SK-N-SH treated with all-trans-retinoic acid at 6 μM for 48 hours (cell line): ENCODE results near the gene KIF26A.
A peak's percentile ranks its signal among the peaks of the same experiment; 100 is the strongest.

Experiments used
- ATAC-seq: fragments of 200-7000 bp; cut with Tn5 transposase; 3 replicates; pipeline ENCODE4 v1.9.1; 2020; ENCODE audit warnings: mild to moderate bottlenecking, moderate library complexity
- ARNTL ChIP-seq: fragments of 450-650 bp; formaldehyde crosslinking; IDR thresholded peaks from 2 replicates; pipeline ENCODE4 v1.5.0; 2020; ENCODE audit warnings: low read depth, mild to moderate bottlenecking, moderate library complexity, borderline replicate concordance
- BACH2 ChIP-seq: fragments of 250-450 bp; sonication (Bioruptor Pico); IDR thresholded peaks from 2 replicates; pipeline ENCODE4 v1.9.0; 2021; ENCODE audit warnings: mild to moderate bottlenecking, borderline replicate concordance
- CREB5 ChIP-seq: fragments of 250-450 bp; sonication (Bioruptor Pico); IDR thresholded peaks from 2 replicates; pipeline ENCODE4 v1.5.1; 2020; ENCODE audit warnings: low read depth, mild to moderate bottlenecking, moderate library complexity
- CSDC2 ChIP-seq: fragments of 250-450 bp; sonication (Bioruptor Pico); IDR thresholded peaks from 2 replicates; pipeline ENCODE4 v1.5.0; 2020; ENCODE audit warnings: mild to moderate bottlenecking, moderate library complexity
- CSRNP3 ChIP-seq: fragments of 250-450 bp; sonication (Bioruptor Pico); IDR thresholded peaks from 2 replicates; pipeline ENCODE4 v1.5.1; 2021; ENCODE audit warnings: mild to moderate bottlenecking, moderate library complexity
- ESRRG ChIP-seq: fragments of 250-450 bp; sonication (Bioruptor Pico); IDR thresholded peaks from 2 replicates; pipeline ENCODE4 v1.6.1; 2021; ENCODE audit warnings: mild to moderate bottlenecking
- GLIS3 ChIP-seq: fragments of 250-450 bp; sonication (Bioruptor Pico); IDR thresholded peaks from 2 replicates; pipeline ENCODE4 v1.5.0; 2020; ENCODE audit warnings: mild to moderate bottlenecking, moderate library complexity
- ISL1 ChIP-seq: fragments of 250-450 bp; sonication (Bioruptor Pico); IDR thresholded peaks from 2 replicates; pipeline ENCODE4 v2.1.2; 2022; ENCODE audit warnings: mild to moderate bottlenecking, moderate library complexity
- OSR1 ChIP-seq: fragments of 250-450 bp; sonication (Bioruptor Pico); IDR thresholded peaks from 2 replicates; pipeline ENCODE4 v1.8.0; 2022; ENCODE audit warnings: moderate library complexity, mild to moderate bottlenecking, inconsistent platforms
- PATZ1 ChIP-seq: fragments of 250-450 bp; sonication (Bioruptor Pico); IDR thresholded peaks from 2 replicates; pipeline ENCODE4 v1.8.0; 2020; ENCODE audit warnings: mild to moderate bottlenecking, moderate library complexity, borderline replicate concordance
- POU6F1 ChIP-seq: fragments of 250-450 bp; sonication (Bioruptor Pico); IDR thresholded peaks from 2 replicates; pipeline ENCODE4 v1.8.0; 2021; ENCODE audit warnings: low read depth, mild to moderate bottlenecking, moderate library complexity, borderline replicate concordance
- RARB ChIP-seq: fragments of 250-450 bp; sonication (Bioruptor Pico); IDR thresholded peaks from 2 replicates; pipeline ENCODE4 v1.8.0; 2021; ENCODE audit warnings: mild to moderate bottlenecking, moderate library complexity
- SNAI2 ChIP-seq: fragments of 250-450 bp; sonication (Bioruptor Pico); IDR thresholded peaks from 2 replicates; pipeline ENCODE4 v1.5.0; 2020; ENCODE audit warnings: mild to moderate bottlenecking, moderate library complexity
- TOX ChIP-seq: fragments of 250-450 bp; sonication (Bioruptor Pico); IDR thresholded peaks from 2 replicates; pipeline ENCODE4 v1.8.0; 2021; ENCODE audit warnings: mild to moderate bottlenecking, moderate library complexity, borderline replicate concordance
- TSHZ2 ChIP-seq: fragments of 250-450 bp; sonication (Bioruptor Pico); IDR thresholded peaks from 2 replicates; pipeline ENCODE4 v1.5.0; 2020; ENCODE audit warnings: mild to moderate bottlenecking, moderate library complexity
- ZC3H10 ChIP-seq: fragments of 250-450 bp; sonication (Bioruptor Pico); IDR thresholded peaks from 2 replicates; pipeline ENCODE4 v1.5.1; 2021; ENCODE audit warnings: mild to moderate bottlenecking, moderate library complexity
- ZFP3 ChIP-seq: fragments of 250-450 bp; sonication (Bioruptor Pico); IDR thresholded peaks from 2 replicates; pipeline ENCODE4 v1.5.0; 2020; ENCODE audit warnings: mild to moderate bottlenecking, moderate library complexity
- ZFP30 ChIP-seq: fragments of 450-650 bp; formaldehyde crosslinking; IDR thresholded peaks from 2 replicates; pipeline ENCODE4 v1.5.0; 2022; ENCODE audit warnings: mild to moderate bottlenecking, moderate library complexity
- ZNF565 ChIP-seq: fragments of 450-650 bp; formaldehyde crosslinking; conservative IDR thresholded peaks from 2 replicates; pipeline ENCODE4 v1.5.0; 2020; ENCODE audit warnings: low read depth, mild to moderate bottlenecking, moderate library complexity
- ZNF70 ChIP-seq: fragments of 450-650 bp; formaldehyde crosslinking; IDR thresholded peaks from 2 replicates; pipeline ENCODE4 v1.5.0; 2020; ENCODE audit warnings: mild to moderate bottlenecking, moderate library complexity
- ZNF8 ChIP-seq: fragments of 450-650 bp; formaldehyde crosslinking; IDR thresholded peaks from 2 replicates; pipeline ENCODE4 v1.5.0; 2020; ENCODE audit warnings: mild to moderate bottlenecking, moderate library complexity

Gene KIF26A

GRCh38 chr14:104221636-104222369 is 83.4 kb downstream of the KIF26A start:
- ATAC-seq = no peak
- TF ChIP-seq SNAI2 = peak; percentile 83; the same call in 1 of the 2 replicates
- no peak for TF ChIP-seq ZC3H10 (CRISPR knock-in tag)
- TF ChIP-seq, all 23 proteins: peak for 1

GRCh38 chr14:104222396-104223036 is 84.1 kb downstream of the KIF26A start:
- TF ChIP-seq ARNTL (CRISPR knock-in tag) (no peak), CSDC2 (no peak), ZNF70 (CRISPR knock-in tag) (no peak), ZFP30 (CRISPR knock-in tag) (no peak), RARB (CRISPR knock-in tag) (no peak), POU6F1 (CRISPR knock-in tag) (no peak), ZNF565 (CRISPR knock-in tag) (no peak), GLIS3 (CRISPR knock-in tag) (no peak), ZFP3 (CRISPR knock-in tag) (no peak), CSRNP3 (CRISPR knock-in tag) (no peak), TOX (CRISPR knock-in tag) (no peak), PATZ1 (no peak), ISL1 (no peak), BACH2 (CRISPR knock-in tag) (no peak), ZNF8 (no peak), ESRRG (no peak), TSHZ2 (CRISPR knock-in tag) (no peak), CREB5 (no peak), OSR1 (CRISPR knock-in tag) (no peak)
- no peak for ATAC-seq
